DOHH2 (cell line): ENCODE results near the gene SUPT4H1.

Experiments
- H3F3A ChIP-seq: fragments of 200-600 bp; sonication (generic), shearing (Covaris generic); 2 replicates; pipeline ENCODE4 v1.6.0; 2016; ENCODE audit warnings: antibody characterized with exemption, mild to moderate bottlenecking; ENCODE audit not compliant: control insufficient read depth, insufficient read depth
- H3K27ac ChIP-seq: fragments of 200-600 bp; sonication (generic); 2 replicates; pipeline ENCODE4 v1.5.1; 2014; ENCODE audit warnings: low read depth, mild to moderate bottlenecking, low read length, moderate library complexity
- H3K27me3 ChIP-seq: fragments of 200-600 bp; sonication (generic); 2 replicates; pipeline ENCODE4 v1.6.1; 2014; ENCODE audit warnings: mild to moderate bottlenecking, low read length, mixed read lengths; ENCODE audit not compliant: control insufficient read depth
- H3K36me3 ChIP-seq: fragments of 200-600 bp; sonication (generic); 2 replicates; pipeline ENCODE4 v1.6.1; 2014; ENCODE audit warnings: mild to moderate bottlenecking, low read length, moderate library complexity, mixed read lengths; ENCODE audit not compliant: control insufficient read depth
- H3K4me1 ChIP-seq: fragments of 200-600 bp; sonication (generic); 2 replicates; pipeline ENCODE4 v1.6.1; 2014; ENCODE audit warnings: mild to moderate bottlenecking, low read length, mixed read lengths; ENCODE audit not compliant: control insufficient read depth
- H3K4me2 ChIP-seq: fragments of 200-600 bp; sonication (generic); 2 replicates; pipeline ENCODE4 v1.6.0; 2014; ENCODE audit warnings: mild to moderate bottlenecking, low read length, moderate library complexity
- H3K4me3 ChIP-seq: fragments of 200-600 bp; sonication (generic); 2 replicates; pipeline ENCODE4 v1.5.1; 2014; ENCODE audit warnings: mild to moderate bottlenecking, low read length, mixed read lengths
- H3K79me2 ChIP-seq: fragments of 200-600 bp; sonication (generic); 2 replicates; pipeline ENCODE4 v1.6.1; 2014; ENCODE audit warnings: mild to moderate bottlenecking, low read length, mixed read lengths; ENCODE audit not compliant: control insufficient read depth
- H3K9me2 ChIP-seq: fragments of 200-600 bp; sonication (generic); replicated peaks from 2 replicates; pipeline ENCODE4 v1.6.1; 2014; ENCODE audit warnings: mild to moderate bottlenecking, low read length, mixed read lengths; ENCODE audit not compliant: control insufficient read depth
- H3K9me3 ChIP-seq: fragments of 200-600 bp; sonication (generic); 2 replicates; pipeline ENCODE4 v1.6.1; 2014; ENCODE audit warnings: antibody characterized with exemption, low read length, mixed read lengths; ENCODE audit not compliant: control insufficient read depth, insufficient read depth
- H4K20me1 ChIP-seq: fragments of 200-600 bp; sonication (generic); 2 replicates; pipeline ENCODE4 v1.6.0; 2014; ENCODE audit warnings: low read depth, mild to moderate bottlenecking, antibody characterized with exemption, low read length, moderate library complexity; ENCODE audit not compliant: control insufficient read depth, insufficient read depth
- CTCF ChIP-seq: fragments of 200-600 bp; sonication (generic); IDR thresholded peaks from one replicate; pipeline ENCODE4 v1.5.1; 2014; ENCODE audit warnings: antibody characterized with exemption, mild to moderate bottlenecking, low read depth, low read length; ENCODE audit not compliant: poor library complexity, severe bottlenecking
- EZH2phosphoT487 ChIP-seq: fragments of 200-600 bp; sonication (generic); IDR thresholded peaks from 2 replicates; pipeline ENCODE4 v1.6.1; 2017; ENCODE audit warnings: borderline replicate concordance, mild to moderate bottlenecking, antibody characterized with exemption, low read length, moderate library complexity, mixed read lengths

Gene SUPT4H1

GRCh38 chr17:58380207-58381123, 28.5 kb upstream of the SUPT4H1 start:
- Histone ChIP-seq H3K4me1 (peaks cover 13% of the 10 kb centered on the region), H3K27ac (no peak overlapping the region), H3K4me2 (no peak overlapping the region), H3K9me2 (no peaks in the 10 kb centered on the region), H3K9me3 (no peaks in the 10 kb centered on the region), H4K20me1 (no peaks in the 10 kb centered on the region), H3F3A (no peaks in the 10 kb centered on the region), H3K27me3 (no peaks in the 10 kb centered on the region), H3K79me2 (no peaks in the 10 kb centered on the region), H3K4me3 (no peak overlapping the region), H3K36me3 (no peaks in the 10 kb centered on the region)
- no peak for TF ChIP-seq EZH2phosphoT487
- no peak for TF ChIP-seq CTCF

- Histone ChIP-seq H3K27me3 (0 out of 2 replicates have a peak, but pooled peaks cover 3% of the 10 kb centered on the region), H4K20me1 (no peaks in the 10 kb centered on the region), H3K9me2 (no peaks in the 10 kb centered on the region), H3K4me2 (no peak overlapping the region), H3K79me2 (no peaks in the 10 kb centered on the region), H3K9me3 (no peaks in the 10 kb centered on the region), H3K4me1 (peaks cover 10% of the 10 kb centered on the region), H3K27ac (no peak overlapping the region), H3K36me3 (no peaks in the 10 kb centered on the region), H3F3A (no peaks in the 10 kb centered on the region), H3K4me3 (no peak overlapping the region)
- TF ChIP-seq CTCF (no peak), EZH2phosphoT487 (no peak)
These were observed 27.5 kb upstream of the SUPT4H1 start for GRCh38 chr17:58379511-58379824.

- H3K4me2 ChIP-seq = no peak overlapping the region
- H3K79me2 ChIP-seq = no peaks in the 10 kb centered on the region
- 0 out of 2 replicates have a peak, but pooled peaks cover 3% of the 10 kb centered on the region for H3K27me3 ChIP-seq
- no peaks in the 10 kb centered on the region for H3K9me2 ChIP-seq
- TF ChIP-seq EZH2phosphoT487 (no peak), CTCF (no peak)
- H4K20me1 ChIP-seq = no peaks in the 10 kb centered on the region
- H3F3A ChIP-seq = no peaks in the 10 kb centered on the region
- no peak overlapping the region for H3K4me3 ChIP-seq
- H3K4me1 ChIP-seq = peaks cover 10% of the 10 kb centered on the region
- H3K27ac ChIP-seq = no peak overlapping the region
- H3K36me3 ChIP-seq = no peaks in the 10 kb centered on the region
- H3K9me3 ChIP-seq = no peaks in the 10 kb centered on the region
These were observed 26.9 kb upstream of the SUPT4H1 start for GRCh38 chr17:58378733-58379510.
